GM23338 (cell line): Measurements from ENCODE around the gene SLC4A2.

Experiments
- CTCF ChIP-seq, 2 experiments: fragments of 200-600 bp in 1 of 2; sonication (generic) in 1 of 2; conservative IDR thresholded peaks; 2 replicates each; pipeline versions ENCODE4 v1.5.1 to v1.6.1; 2016 to 2017; ENCODE audit warnings: antibody characterized with exemption in 2 of 2, low read depth in 2 of 2, mild to moderate bottlenecking in 2 of 2, moderate library complexity in 1 of 2
- EZH2phosphoT487 ChIP-seq: fragments of 200-600 bp; sonication (generic); IDR thresholded peaks from one replicate; pipeline ENCODE4 v1.8.1; 2018; ENCODE audit warnings: antibody characterized with exemption; ENCODE audit not compliant: unreplicated experiment
- JUNB ChIP-seq: IDR thresholded peaks from one replicate; pipeline ENCODE4 v1.6.1; 2016; ENCODE audit warnings: antibody characterized with exemption; ENCODE audit not compliant: unreplicated experiment
- POLR2AphosphoS5 ChIP-seq: IDR thresholded peaks from 2 replicates; pipeline ENCODE4 v1.6.1; 2016; ENCODE audit warnings: antibody characterized with exemption, low read depth

- TF ChIP-seq CTCF (conservative IDR thresholded peaks at IDR 0.05; ENCODE audit: low read depth in 2 of 2) (no peak), JUNB (no peak), POLR2AphosphoS5 (no peak), EZH2phosphoT487 (no peak)
Measured at GRCh38 chr7:151110236-151110940, 51.0 kb downstream of the SLC4A2 start.
